Right atrium auricular region (tissue), 2 donors: ENCODE data around the gene GH1. TPM values are rescaled to one million over a fixed set of nuclear protein-coding genes. Genes with fewer than 3 reads are reported as not detected.
"Not testable (repeated sequence)": the region's sequence is repeated elsewhere in the genome, so short reads cannot be mapped to it uniquely, and the experiment has no call there.

ENCODE experiments used
- DNase-seq: peaks from one replicate; pipeline ENCODE4 v3.0.0-alpha.2; 2019; ENCODE audit warnings: low spot score
- H3K27ac ChIP-seq, 2 donors: fragments of 200-600 bp; sonication (generic); 1 replicate in 1 of 2; 2 replicates in 1 of 2; pipeline ENCODE4 v1.5.1; 2016 to 2019
- H3K27me3 ChIP-seq, 2 donors: fragments of 200-600 bp; sonication (generic); one replicate each; pipeline versions ENCODE4 v1.5.1 to v1.6.0; 2017 to 2019
- H3K36me3 ChIP-seq: fragments of 200-600 bp; sonication (generic); one replicate; pipeline ENCODE4 v1.5.1; 2016
- H3K4me1 ChIP-seq, 2 donors: fragments of 200-600 bp; sonication (generic); one replicate each; pipeline versions ENCODE4 v1.5.1 to v1.6.0; 2017 to 2019
- H3K4me3 ChIP-seq, 2 donors: fragments of 200-600 bp; sonication (generic); 1 replicate in 1 of 2; 2 replicates in 1 of 2; pipeline ENCODE4 v1.5.1; 2017 to 2019; ENCODE audit warnings: mild to moderate bottlenecking in 1 of 2, moderate library complexity in 1 of 2
- H3K9me3 ChIP-seq, 2 donors: fragments of 200-600 bp; sonication (generic); one replicate each; pipeline ENCODE4 v1.5.1; 2019
- CTCF ChIP-seq, 2 donors: fragments of 200-600 bp; sonication (generic); IDR thresholded peaks; one replicate each; pipeline ENCODE4 v1.5.1; 2019; ENCODE audit warnings: antibody characterized with exemption in 2 of 2
- total RNA-seq, 2 donors: library from RNA; depleted of rRNA; stranded (reverse); fragments of >200 nt; gene quantifications; one replicate each; pipeline ENCODE4 v1.1.0, GENCODE V29; 2016

Gene GH1
- total RNA-seq, 2 donors from 2014 or later: not detected

GRCh38 chr17:63910096-63910495 lies 8.5 kb downstream of the GH1 start:
- Histone ChIP-seq H3K9me3 (no peaks in the 10 kb centered on the region), H3K27ac (no peak overlapping the region), H3K27me3 (no peaks in the 10 kb centered on the region), H3K4me3 (no peak overlapping the region), H3K4me1 (no peaks in the 10 kb centered on the region), H3K36me3 (no peaks in the 10 kb centered on the region)
- TF ChIP-seq CTCF (IDR thresholded peaks at IDR 0.05): no peak
- DNase-seq: no peak

- not testable (repeated sequence) for H3K4me1 ChIP-seq, H3K36me3 ChIP-seq, DNase-seq, H3K4me3 ChIP-seq, H3K27ac ChIP-seq, H3K27me3 ChIP-seq, H3K9me3 ChIP-seq
Observed at GRCh38 chr17:63909586-63909985, 9.1 kb downstream of the GH1 start.

GRCh38 chr17:63907161-63907778 lies 11.4 kb downstream of the GH1 start:
- not testable (repeated sequence) for H3K4me1 ChIP-seq, H3K9me3 ChIP-seq, H3K27me3 ChIP-seq, DNase-seq, H3K27ac ChIP-seq, H3K36me3 ChIP-seq, H3K4me3 ChIP-seq

- H3K27ac ChIP-seq, H3K4me3 ChIP-seq, H3K27me3 ChIP-seq, H3K9me3 ChIP-seq, DNase-seq, H3K36me3 ChIP-seq, H3K4me1 ChIP-seq: not testable (repeated sequence)
Observed at GRCh38 chr17:63904796-63905195, 13.8 kb downstream of the GH1 start.

- not testable (repeated sequence) for H3K4me3 ChIP-seq, H3K36me3 ChIP-seq, H3K27me3 ChIP-seq, H3K4me1 ChIP-seq, DNase-seq, H3K27ac ChIP-seq, H3K9me3 ChIP-seq
- TF ChIP-seq CTCF (IDR thresholded peaks at IDR 0.05): peak; percentile 15 to 60
Observed at GRCh38 chr17:63903787-63904201, 14.8 kb downstream of the GH1 start.

- not testable (repeated sequence) for H3K27ac ChIP-seq, H3K9me3 ChIP-seq, H3K27me3 ChIP-seq, H3K36me3 ChIP-seq, DNase-seq, H3K4me3 ChIP-seq, H3K4me1 ChIP-seq
Observed at GRCh38 chr17:63901971-63902370, 16.7 kb downstream of the GH1 start.

GRCh38 chr17:63898899-63899798 lies 19.5 kb downstream of the GH1 start:
- H3K27me3 ChIP-seq, H3K36me3 ChIP-seq, H3K4me1 ChIP-seq, DNase-seq, H3K9me3 ChIP-seq, H3K4me3 ChIP-seq, H3K27ac ChIP-seq: not testable (repeated sequence)

- DNase-seq, H3K36me3 ChIP-seq, H3K27ac ChIP-seq, H3K4me3 ChIP-seq, H3K9me3 ChIP-seq, H3K27me3 ChIP-seq, H3K4me1 ChIP-seq: not testable (repeated sequence)
Observed at GRCh38 chr17:63896524-63897354, 21.9 kb downstream of the GH1 start, which contains the start of gene CSH1. Gene CSH1, minus strand, starts transcription at chr17:63896574. Its CDS starts 63 bp downstream, at chr17:63896511.

- H3K4me3 ChIP-seq, H3K4me1 ChIP-seq, H3K27me3 ChIP-seq, H3K36me3 ChIP-seq, DNase-seq, H3K27ac ChIP-seq, H3K9me3 ChIP-seq: not testable (repeated sequence)
Observed at GRCh38 chr17:63894821-63895220, 23.8 kb downstream of the GH1 start.

- H3K4me3 ChIP-seq, H3K9me3 ChIP-seq, H3K36me3 ChIP-seq, H3K27ac ChIP-seq, H3K27me3 ChIP-seq, DNase-seq, H3K4me1 ChIP-seq: not testable (repeated sequence)
Observed at GRCh38 chr17:63894021-63894420, 24.6 kb downstream of the GH1 start.

- not testable (repeated sequence) for H3K27me3 ChIP-seq, H3K36me3 ChIP-seq, H3K27ac ChIP-seq, H3K4me1 ChIP-seq, H3K4me3 ChIP-seq, DNase-seq, H3K9me3 ChIP-seq
Observed at GRCh38 chr17:63892316-63893037, 26.2 kb downstream of the GH1 start.
